Endometrial microvascular endothelial cells (primary cell): ENCODE measurements around the gene CEBPZOS. TPM values are rescaled to one million over a fixed set of nuclear protein-coding genes. Genes with fewer than 3 reads are reported as not detected.

ENCODE experiments used
- in situ Hi-C: cut with HindIII; loops from 2 replicates; pipeline ENCODE4 v1.10.0; 2017; ENCODE audit warnings: low sequenced_read_pairs, low pct_unique_long_range_greater_than_20kb; ENCODE audit errors: inconsistent ontology term
- total RNA-seq: library from RNA; depleted of rRNA; stranded (reverse); fragments of >200 nt; gene quantifications from one replicate; pipeline ENCODE4 v1.2.3, GENCODE V29; 2015; ENCODE audit errors: inconsistent ontology term

Gene CEBPZOS
- total RNA-seq, 1 donor from 2014 or later, result 18.9 TPM

DNA sequence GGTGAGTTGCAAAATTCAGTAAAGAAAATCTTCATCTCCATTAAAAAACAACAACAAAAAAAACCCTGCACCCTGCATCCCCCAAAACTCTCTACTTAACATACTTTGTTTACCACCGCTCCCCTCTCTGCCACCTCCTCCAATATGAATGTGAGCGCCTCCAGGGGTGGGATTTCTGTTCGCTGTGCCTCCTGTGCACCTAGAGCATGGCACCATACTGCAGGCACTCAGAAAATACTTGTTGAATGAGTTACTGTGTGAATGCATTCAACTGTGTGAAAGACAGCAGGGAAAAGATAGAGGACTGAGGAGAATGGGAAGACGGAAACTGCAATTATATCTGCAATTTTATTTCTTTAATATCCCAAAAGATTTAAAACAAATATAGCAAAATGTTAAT lies 30.6 kb downstream of the CEBPZOS start:
- in situ Hi-C loops, result no loop called here

DNA sequence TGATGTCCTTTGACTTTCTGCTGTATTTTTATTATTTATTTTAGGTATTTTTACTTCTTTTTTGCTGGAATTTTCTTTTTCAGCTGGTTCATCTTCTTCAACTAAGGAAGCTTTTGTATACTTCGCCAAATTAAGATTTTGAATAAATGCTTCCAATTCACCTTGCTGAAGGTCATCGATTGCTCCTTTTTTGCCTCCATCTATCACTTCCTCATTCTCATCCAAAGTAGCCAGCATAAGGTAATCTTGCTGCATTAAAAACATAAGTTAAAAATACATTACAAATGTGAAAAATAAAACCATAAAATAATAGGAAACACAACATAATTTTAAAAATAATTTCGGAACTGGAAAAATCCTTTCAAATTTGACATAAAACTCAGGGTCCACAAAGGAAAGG lies 32.5 kb downstream of the CEBPZOS start:
- in situ Hi-C loops, result no loop called here

GRCh38 chr2:37230581-37230980 lies 34.3 kb downstream of the CEBPZOS start:
- in situ Hi-C loops, result no loop called here

DNA sequence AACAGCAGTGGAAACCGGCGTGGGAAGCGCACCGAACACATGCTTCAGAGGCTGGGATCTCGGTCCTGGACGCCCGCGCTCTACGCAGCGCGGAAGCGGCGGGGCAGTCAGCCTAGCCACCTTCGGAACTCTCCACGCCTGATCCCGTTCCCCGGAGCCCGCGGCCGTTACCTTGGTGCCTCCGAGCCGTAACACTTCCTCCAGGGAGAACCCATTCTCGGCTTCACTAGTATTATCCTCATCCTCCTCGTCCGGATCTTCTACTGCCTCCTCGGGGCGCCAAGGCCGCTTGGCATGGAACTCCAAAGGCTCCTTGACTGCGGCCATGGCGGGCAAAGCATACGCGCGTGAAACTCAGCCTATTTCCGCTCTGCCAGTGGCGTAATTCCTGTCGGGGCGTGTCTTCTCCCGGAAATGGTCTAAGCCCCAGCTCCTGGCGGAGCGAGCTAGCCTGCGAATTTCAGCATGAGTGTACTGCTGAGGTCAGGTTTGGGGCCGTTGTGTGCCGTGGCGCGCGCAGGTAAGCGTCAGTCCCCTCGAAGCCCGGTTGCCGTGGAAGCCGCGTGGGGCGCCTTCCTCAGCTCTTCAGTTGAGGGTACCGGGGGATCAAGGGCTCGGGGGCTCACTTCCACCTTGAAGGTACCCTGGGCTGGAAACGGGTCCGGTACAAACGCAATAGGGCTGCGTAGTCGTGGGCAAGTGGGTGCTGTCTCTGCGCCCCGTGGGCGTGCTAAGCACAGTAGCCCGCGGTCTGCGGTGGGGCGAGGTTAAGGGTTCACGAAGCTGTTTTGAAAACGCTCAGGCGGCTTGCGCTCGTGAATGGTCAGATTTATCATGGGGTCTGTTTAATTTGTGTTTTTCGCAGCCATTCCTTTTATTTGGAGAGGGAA lies 35.2 kb downstream of the CEBPZOS start, which contains the start of the genes CEBPZ and NDUFAF7:
Gene CEBPZ, minus strand, starts transcription at position 356 of the 890 bp plus-strand sequence. Its CDS starts 29 bp downstream, at position 327.
Gene NDUFAF7, plus strand, starts transcription at position 418 of the 890 bp plus-strand sequence. Its CDS starts 48 bp downstream, at position 466.
- in situ Hi-C loops, result no loop called here

GRCh38 chr2:37232131-37232933 lies 36.0 kb downstream of the CEBPZOS start:
- in situ Hi-C loops, result no loop called here

GRCh38 chr2:37243435-37243834 lies 47.1 kb downstream of the CEBPZOS start:
- in situ Hi-C loops, result no loop called here

- in situ Hi-C loops, result no loop called here
These were observed 47.7 kb downstream of the CEBPZOS start for GRCh38 chr2:37244017-37244416.

- in situ Hi-C loops, result no loop called here
These were observed 48.5 kb downstream of the CEBPZOS start for GRCh38 chr2:37244755-37245154.

DNA sequence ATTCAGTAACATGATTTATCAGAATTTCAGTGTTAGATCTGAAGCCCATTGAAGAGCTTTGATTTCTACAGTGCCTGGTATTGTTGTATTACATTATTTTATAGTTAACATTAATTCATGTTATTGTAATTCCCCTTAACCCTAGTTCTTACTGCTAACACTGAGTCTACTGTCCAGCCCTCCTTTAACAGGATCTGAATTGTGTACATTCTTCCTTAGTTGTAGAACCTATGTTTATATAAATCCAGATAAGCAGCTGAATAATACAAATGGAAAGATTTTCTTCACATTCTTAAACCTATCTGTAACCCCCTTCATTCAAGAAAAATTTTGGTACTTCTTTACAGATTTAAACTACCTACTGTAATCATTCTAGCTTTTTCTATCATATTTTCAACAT lies 49.9 kb downstream of the CEBPZOS start:
- in situ Hi-C loops, result no loop called here

GRCh38 chr2:37250869-37251740 lies 54.8 kb downstream of the CEBPZOS start:
- in situ Hi-C loops, result no loop called here

Other genes starting within 250 kb of the CEBPZOS start
- 15.0 TPM for gene STRN, start 230.0 kb upstream of the CEBPZOS start, total RNA-seq
- 18.4 TPM for gene HEATR5B, start 112.1 kb upstream of the CEBPZOS start, total RNA-seq
- gene GPATCH11, start 112.0 kb upstream of the CEBPZOS start, total RNA-seq, result 8.5 TPM
- gene EIF2AK2, start 39.5 kb upstream of the CEBPZOS start, total RNA-seq, result 24.8 TPM
- gene SULT6B1, start 7.8 kb upstream of the CEBPZOS start, total RNA-seq, result not detected
- 35.7 TPM for gene CEBPZ, start 35.1 kb downstream of the CEBPZOS start, total RNA-seq
- 11.2 TPM for gene NDUFAF7, start 35.2 kb downstream of the CEBPZOS start, total RNA-seq
- 49.6 TPM for gene PRKD3, start 128.3 kb downstream of the CEBPZOS start, total RNA-seq
- gene QPCT, start 148.1 kb downstream of the CEBPZOS start, total RNA-seq, result 25.2 TPM